ENCODE data around the gene RAD51B.
A peak's percentile ranks its signal among the peaks of the same experiment; 100 is the strongest.
"Not testable (repeated sequence)": the region's sequence is repeated elsewhere in the genome, so short reads cannot be mapped to it uniquely, and the experiment has no call there.

The RAD51B gene

DNA sequence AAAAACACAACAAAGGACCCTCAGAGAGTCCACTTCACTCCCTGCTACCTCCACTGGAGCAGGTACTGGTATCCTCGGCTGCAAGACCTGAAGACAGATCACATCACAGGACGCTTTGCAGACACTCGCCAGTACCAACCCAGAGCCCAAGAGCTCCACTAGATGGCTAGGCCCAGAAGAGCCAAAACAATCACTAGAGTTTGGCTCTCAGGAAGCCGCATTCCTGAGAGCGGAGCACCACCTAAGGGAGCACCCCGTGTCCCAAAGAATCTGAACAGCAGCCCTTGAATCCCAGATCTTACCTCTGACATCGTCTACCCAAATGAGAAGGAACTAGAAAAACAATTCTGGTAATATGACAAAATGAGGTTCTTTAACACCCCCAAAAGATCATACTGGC, 399.8 kb downstream of the RAD51B start:
- DNase-seq, result no peak

GRCh38 chr14:68221046-68221445, 401.5 kb downstream of the RAD51B start:
- DNase-seq, result not testable (repeated sequence)

DNA sequence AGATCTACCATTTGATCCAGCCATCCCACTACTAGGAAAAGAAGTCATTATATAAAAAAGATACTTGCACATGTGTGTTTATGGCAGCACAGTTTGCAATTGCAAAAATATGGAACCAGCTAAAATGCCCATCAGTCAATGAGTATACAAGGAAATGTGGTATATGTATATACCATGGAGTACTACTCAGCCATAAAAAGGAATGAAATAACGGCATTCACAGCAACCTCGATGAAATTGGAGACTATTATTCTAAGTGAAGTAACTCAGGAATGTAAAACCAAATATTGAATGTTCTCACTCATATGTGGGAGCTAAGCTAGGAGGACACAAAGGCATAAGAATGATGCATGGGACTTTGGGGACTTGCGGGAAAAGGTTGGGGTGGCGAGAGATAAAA, 402.6 kb downstream of the RAD51B start:
- no peak for DNase-seq

DNA sequence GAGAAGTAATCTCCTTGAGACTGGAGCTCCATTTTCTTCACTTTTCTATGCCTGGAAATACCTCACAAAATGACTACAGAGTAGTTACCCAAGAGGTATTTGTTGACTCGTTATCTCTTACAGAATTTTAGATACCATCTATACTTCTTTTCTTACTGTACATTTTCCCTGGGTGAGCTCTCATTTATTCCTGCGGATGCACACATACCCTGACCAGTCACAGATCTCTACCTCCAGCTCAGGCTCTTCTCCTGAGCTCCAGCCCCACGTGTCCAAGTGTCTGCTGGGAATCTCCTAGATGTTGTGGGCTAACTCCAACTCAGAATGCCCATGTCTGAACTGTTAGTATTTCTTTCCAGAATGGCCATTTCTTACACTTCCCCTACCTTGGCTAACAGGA, 403.1 kb downstream of the RAD51B start:
- DNase-seq, result no peak

GRCh38 chr14:68223631-68224030, 404.1 kb downstream of the RAD51B start:
- no peak for DNase-seq

GRCh38 chr14:68225321-68225720, 405.7 kb downstream of the RAD51B start:
- DNase-seq, result no peak

- no peak for DNase-seq
Observed at GRCh38 chr14:68226523-68226922, 406.9 kb downstream of the RAD51B start.

DNA sequence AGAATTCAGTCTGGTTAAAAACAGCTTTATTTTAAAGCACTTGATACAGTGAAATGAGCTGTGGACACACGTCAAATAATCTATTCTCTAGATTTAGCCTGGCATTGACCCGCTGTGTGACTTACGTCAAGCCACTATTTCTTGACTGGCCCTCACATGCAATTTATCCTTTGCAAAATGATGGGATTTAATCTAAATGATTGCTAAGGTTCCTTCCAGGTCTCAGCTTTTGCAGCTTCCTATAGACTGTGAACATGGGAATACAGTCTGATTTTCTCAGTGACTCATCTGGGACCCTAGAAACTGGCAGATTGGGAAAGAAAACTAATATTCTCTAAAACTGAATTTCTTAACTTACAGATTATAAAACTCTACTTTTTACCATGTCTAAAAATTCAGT, 409.1 kb downstream of the RAD51B start:
- DNase-seq, result no peak

DNA sequence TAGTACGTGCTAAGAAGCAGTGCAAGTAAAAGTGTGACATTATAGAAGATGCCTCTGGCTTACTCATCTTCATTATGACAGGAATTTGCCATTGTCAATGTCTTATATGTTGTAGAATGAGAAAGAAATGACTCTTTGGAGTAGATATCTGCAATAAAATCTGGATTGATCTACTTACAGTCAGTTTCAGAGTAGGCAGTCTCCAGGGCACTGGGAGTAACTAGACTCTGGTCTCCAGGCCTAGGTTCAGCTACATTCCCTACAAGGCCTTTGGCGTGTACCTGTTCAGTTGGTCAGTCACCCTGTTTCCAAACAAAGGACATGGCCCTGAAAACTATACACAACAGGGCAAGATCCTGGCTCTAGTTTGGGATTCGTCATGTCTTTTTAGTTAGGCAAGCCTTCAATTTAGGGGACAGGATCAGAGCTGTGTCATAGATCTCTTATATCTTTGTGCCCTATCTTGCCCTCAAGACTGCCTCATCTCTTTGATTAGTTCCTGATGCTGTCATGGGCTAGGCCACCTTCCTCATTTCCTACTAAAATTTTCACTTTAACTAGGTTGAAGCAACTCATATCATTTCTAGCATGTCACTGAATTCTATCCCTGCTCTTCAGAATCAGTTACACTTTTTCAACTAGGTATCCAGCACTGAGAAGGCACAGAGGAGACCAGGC, 410.0 kb downstream of the RAD51B start:
- no peak for DNase-seq

GRCh38 chr14:68230202-68230949, 410.8 kb downstream of the RAD51B start:
- DNase-seq, result no peak

GRCh38 chr14:68230950-68231717, 411.6 kb downstream of the RAD51B start:
- no peak for DNase-seq

GRCh38 chr14:68231898-68232297, 412.3 kb downstream of the RAD51B start:
- no peak for DNase-seq

DNA sequence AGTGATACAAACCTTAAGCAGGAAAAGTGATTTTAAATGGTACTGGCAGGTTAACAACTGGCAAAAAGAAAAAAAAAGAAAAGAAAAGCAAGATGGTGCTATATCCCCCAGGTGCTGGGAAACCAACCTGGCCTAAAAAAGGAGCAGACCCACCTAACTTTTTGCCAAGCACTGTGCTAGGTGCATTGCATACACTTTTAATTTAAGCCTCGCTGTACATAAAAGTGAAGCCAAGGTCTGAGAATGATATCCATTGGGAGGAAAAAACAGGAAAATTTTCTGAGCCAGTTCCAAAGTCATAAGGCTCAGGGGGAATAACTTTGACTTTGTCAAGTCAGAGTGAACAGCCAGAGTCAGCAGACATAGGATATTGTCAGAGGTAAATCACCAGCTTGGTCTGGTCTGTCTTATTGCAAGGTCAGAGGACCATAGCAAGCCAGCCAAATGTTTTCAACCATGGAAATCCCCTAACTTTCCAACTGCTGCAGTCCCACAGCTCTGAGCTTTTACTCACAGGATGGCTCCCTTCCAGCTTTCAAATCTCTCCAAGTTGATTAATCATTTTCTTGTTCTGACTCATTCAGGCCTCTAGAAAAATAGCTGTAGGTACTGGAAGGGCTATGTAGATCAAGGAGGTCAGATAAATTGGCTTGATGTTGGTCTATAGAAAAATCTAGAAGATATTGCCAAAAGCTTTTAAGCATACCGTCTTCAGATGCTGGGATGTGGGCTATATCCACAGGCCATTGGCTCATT, 412.9 kb downstream of the RAD51B start:
- peak; percentile 34 for DNase-seq

- no peak for DNase-seq
Observed at GRCh38 chr14:68233101-68233784, 413.7 kb downstream of the RAD51B start.

DNA sequence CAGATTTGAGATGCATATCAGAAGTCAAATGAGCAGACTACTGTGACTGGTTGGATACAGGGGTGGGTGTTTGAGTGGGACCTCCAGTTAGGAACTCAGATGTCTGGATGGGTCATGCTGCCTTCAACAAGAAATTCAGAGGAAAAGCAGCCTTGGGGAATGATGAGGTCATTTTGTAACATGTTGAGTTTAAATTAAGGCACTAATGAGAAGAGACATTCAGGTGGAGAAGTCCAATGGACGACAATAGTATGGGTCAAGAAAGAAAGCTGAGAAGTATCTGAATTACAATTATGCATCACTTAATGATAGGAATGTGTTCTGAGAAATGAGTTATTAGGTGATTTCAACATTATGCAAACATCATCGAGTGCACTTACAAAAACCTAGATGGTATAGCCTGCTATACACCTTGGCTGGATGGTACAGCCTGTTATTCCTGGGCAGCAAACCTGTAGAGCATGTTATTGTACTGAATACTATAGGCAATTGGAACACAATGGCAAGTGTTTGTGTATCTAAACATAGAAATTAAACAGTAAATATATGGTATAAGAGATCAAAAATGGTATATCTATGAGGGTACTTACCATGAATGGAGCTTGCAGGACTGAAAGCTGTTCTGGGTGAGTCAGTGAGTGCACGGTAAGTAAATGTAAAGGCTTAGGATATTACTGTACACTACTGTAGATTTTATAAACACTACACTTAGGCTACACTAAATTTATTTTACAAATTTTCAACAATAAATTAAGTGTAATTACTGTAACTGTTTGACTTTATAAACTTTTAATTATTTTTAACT, 414.7 kb downstream of the RAD51B start:
- peak; percentile 60 for DNase-seq

DNA sequence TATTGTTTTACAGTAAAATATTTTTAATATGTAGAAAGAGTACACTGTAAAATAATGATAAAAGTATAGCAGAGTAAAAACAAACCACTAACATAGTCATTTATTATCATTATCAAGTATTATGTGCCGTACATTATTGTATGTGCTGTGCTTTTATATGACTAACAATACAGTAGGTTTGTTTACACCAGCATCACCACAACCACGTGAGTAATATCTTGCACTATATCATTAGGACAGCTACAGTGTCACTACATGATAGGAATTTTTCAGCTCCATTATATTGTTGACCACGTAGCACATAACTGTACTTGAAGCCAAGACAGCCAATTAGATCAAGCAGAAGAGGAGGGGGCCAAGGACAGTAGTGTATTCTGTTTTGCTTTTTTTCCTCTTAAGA, 415.4 kb downstream of the RAD51B start:
- DNase-seq, result no peak

- DNase-seq, result no peak
Observed at GRCh38 chr14:68236582-68237458, 417.2 kb downstream of the RAD51B start.

DNA sequence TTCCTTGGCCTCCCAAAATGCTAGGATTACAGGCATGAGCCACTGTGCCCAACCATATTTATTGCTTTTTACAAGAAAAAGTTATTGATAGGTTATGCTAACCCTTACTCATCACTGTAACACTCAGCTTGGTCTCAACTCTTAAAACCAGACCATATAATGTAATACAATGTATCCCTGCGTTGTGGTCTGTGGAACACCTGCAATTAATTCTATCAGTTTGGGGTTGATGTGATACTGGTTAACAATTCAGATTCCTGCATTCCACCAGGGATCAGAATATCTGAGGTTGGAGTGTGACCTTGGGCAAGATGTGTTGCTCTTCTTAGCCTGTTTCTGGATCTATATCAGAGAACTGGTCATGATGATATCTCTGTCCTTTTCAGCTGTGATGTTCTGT, 419.0 kb downstream of the RAD51B start:
- no peak for DNase-seq

- DNase-seq, result no peak
Observed at GRCh38 chr14:68238976-68239375, 419.4 kb downstream of the RAD51B start.

- no peak for DNase-seq
Observed at GRCh38 chr14:68239988-68240771, 420.6 kb downstream of the RAD51B start.
